ENCODE results near the gene PLPPR1.

DNA sequence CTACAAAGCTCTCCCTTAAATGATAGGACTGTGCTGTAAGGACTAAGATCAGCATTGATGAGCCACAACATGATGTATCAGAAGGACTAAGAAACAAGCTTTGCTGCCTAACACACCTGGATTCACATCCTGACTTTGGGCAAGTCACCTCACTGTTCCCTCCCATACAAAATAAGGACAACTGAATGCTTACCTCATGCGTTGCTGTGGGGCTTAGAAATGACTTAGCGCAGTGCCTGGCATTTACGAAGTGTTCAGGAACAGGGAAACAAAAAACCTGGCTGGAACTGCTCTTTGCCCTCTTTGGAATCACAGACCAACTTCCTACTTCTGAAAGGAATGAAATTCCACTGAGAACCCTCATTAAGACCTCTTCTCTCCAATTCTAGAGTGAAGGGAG lies 242.6 kb downstream of the PLPPR1 start:
- TF ChIP-seq, protein P1, sequence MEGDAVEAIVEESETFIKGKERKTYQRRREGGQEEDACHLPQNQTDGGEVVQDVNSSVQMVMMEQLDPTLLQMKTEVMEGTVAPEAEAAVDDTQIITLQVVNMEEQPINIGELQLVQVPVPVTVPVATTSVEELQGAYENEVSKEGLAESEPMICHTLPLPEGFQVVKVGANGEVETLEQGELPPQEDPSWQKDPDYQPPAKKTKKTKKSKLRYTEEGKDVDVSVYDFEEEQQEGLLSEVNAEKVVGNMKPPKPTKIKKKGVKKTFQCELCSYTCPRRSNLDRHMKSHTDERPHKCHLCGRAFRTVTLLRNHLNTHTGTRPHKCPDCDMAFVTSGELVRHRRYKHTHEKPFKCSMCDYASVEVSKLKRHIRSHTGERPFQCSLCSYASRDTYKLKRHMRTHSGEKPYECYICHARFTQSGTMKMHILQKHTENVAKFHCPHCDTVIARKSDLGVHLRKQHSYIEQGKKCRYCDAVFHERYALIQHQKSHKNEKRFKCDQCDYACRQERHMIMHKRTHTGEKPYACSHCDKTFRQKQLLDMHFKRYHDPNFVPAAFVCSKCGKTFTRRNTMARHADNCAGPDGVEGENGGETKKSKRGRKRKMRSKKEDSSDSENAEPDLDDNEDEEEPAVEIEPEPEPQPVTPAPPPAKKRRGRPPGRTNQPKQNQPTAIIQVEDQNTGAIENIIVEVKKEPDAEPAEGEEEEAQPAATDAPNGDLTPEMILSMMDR (IDR thresholded peaks at IDR 0.05; ENCODE audit: low read depth, low read length, missing input control): no peak
- TF ChIP-seq SP1 (IDR thresholded peaks at IDR 0.05): no peak
- no peak for TF ChIP-seq YY1 (IDR thresholded peaks at IDR 0.05)
- TF ChIP-seq GABPA (IDR thresholded peaks at IDR 0.05 in 1 of 2, conservative IDR thresholded peaks at IDR 0.05 in 1 of 2): no peak
- TF ChIP-seq, protein P2, sequence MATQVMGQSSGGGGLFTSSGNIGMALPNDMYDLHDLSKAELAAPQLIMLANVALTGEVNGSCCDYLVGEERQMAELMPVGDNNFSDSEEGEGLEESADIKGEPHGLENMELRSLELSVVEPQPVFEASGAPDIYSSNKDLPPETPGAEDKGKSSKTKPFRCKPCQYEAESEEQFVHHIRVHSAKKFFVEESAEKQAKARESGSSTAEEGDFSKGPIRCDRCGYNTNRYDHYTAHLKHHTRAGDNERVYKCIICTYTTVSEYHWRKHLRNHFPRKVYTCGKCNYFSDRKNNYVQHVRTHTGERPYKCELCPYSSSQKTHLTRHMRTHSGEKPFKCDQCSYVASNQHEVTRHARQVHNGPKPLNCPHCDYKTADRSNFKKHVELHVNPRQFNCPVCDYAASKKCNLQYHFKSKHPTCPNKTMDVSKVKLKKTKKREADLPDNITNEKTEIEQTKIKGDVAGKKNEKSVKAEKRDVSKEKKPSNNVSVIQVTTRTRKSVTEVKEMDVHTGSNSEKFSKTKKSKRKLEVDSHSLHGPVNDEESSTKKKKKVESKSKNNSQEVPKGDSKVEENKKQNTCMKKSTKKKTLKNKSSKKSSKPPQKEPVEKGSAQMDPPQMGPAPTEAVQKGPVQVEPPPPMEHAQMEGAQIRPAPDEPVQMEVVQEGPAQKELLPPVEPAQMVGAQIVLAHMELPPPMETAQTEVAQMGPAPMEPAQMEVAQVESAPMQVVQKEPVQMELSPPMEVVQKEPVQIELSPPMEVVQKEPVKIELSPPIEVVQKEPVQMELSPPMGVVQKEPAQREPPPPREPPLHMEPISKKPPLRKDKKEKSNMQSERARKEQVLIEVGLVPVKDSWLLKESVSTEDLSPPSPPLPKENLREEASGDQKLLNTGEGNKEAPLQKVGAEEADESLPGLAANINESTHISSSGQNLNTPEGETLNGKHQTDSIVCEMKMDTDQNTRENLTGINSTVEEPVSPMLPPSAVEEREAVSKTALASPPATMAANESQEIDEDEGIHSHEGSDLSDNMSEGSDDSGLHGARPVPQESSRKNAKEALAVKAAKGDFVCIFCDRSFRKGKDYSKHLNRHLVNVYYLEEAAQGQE (IDR thresholded peaks at IDR 0.05): no peak
- no peak for TF ChIP-seq TAF1 (conservative IDR thresholded peaks at IDR 0.05)
- TF ChIP-seq HNF4G (IDR thresholded peaks at IDR 0.05): no peak
- TF ChIP-seq, protein P3, sequence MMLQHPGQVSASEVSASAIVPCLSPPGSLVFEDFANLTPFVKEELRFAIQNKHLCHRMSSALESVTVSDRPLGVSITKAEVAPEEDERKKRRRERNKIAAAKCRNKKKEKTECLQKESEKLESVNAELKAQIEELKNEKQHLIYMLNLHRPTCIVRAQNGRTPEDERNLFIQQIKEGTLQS (IDR thresholded peaks at IDR 0.05): no peak
- no peak for TF ChIP-seq MAX (IDR thresholded peaks at IDR 0.05)
- no peak for TF ChIP-seq RAD21 (IDR thresholded peaks at IDR 0.05)
